Activated CD4-positive, alpha-beta T cell treated with anti-CD3 and anti-CD28 coated beads, Interleukin-2, amount 50 U/mL, for 4 hours (primary cell): Measurements from ENCODE around the gene FHOD3.

Source experiments
- DNase-seq, 2 experiments: peaks; one replicate each; pipeline ENCODE4 v3.0.0-alpha.2; 2020

The FHOD3 gene

GRCh38 chr18:36766836-36767235 lies 469.3 kb downstream of the FHOD3 start:
- no peak for DNase-seq

- DNase-seq: no peak
These were observed 471.7 kb downstream of the FHOD3 start for GRCh38 chr18:36769172-36769571.

- no peak for DNase-seq
These were observed 472.2 kb downstream of the FHOD3 start for GRCh38 chr18:36769611-36770314.

- DNase-seq: no peak
These were observed 472.9 kb downstream of the FHOD3 start for GRCh38 chr18:36770315-36770946.

- no peak for DNase-seq
These were observed 473.7 kb downstream of the FHOD3 start for GRCh38 chr18:36771245-36771644.

GRCh38 chr18:36772241-36772723 lies 474.8 kb downstream of the FHOD3 start:
- DNase-seq: no peak

GRCh38 chr18:36775396-36775795 lies 477.9 kb downstream of the FHOD3 start:
- DNase-seq: no peak

GRCh38 chr18:36776650-36777049 lies 479.1 kb downstream of the FHOD3 start:
- DNase-seq: no peak

GRCh38 chr18:36777566-36777965 lies 480.1 kb downstream of the FHOD3 start:
- no peak for DNase-seq

- DNase-seq: no peak
These were observed 483.2 kb downstream of the FHOD3 start for GRCh38 chr18:36780748-36781147.

GRCh38 chr18:36782710-36783109 lies 485.2 kb downstream of the FHOD3 start:
- DNase-seq: no peak

- DNase-seq: no peak
These were observed 486.3 kb downstream of the FHOD3 start for GRCh38 chr18:36783792-36784191.

- DNase-seq: no peak
These were observed 489.2 kb downstream of the FHOD3 start for GRCh38 chr18:36786686-36787085.

- no peak for DNase-seq
These were observed 495.2 kb downstream of the FHOD3 start for GRCh38 chr18:36792634-36793283.

- no peak for DNase-seq
These were observed 501.4 kb downstream of the FHOD3 start for GRCh38 chr18:36798738-36799473.

GRCh38 chr18:36805105-36805504 lies 507.6 kb downstream of the FHOD3 start:
- DNase-seq: no peak

GRCh38 chr18:36808681-36809080 lies 511.2 kb downstream of the FHOD3 start:
- DNase-seq: no peak

- peak in 1 of 2 experiments; percentile 5 for DNase-seq
These were observed 512.3 kb downstream of the FHOD3 start for GRCh38 chr18:36809590-36810381.

GRCh38 chr18:36811430-36811829 lies 513.9 kb downstream of the FHOD3 start:
- DNase-seq: no peak

- DNase-seq: no peak
These were observed 514.4 kb downstream of the FHOD3 start for GRCh38 chr18:36811955-36812354.

GRCh38 chr18:36812678-36813077 lies 515.2 kb downstream of the FHOD3 start:
- DNase-seq: no peak

- DNase-seq: no peak
These were observed 515.7 kb downstream of the FHOD3 start for GRCh38 chr18:36813101-36813775.
